ENCODE results near the gene LELP1. TPM values are rescaled to one million over a fixed set of nuclear protein-coding genes. Genes with fewer than 3 reads are reported as not detected.

The LELP1 gene
- total RNA-seq, 1 donor from 2014 or later, result not detected

DNA sequence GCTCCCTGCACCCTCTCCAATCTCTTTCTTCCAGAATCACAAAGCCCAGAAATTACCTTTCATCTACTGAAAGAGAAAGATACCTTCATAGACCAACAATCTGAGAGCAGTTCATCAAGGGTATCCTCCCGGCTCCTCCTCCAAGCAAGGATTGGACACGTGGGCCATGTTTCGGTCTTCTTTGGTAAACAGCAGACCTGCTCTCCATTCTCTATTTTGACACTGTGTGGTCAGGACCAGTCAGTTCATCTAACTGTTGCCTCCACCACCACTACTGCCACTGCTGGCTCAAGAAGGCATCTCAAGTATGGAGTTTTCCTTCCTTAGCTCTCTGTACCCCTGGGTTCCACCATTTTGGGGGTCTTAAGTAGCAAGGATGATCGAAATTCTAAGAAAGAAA is 8.0 kb upstream of the LELP1 start:
- Histone ChIP-seq H3K36me3 (ENCODE audit: control insufficient read depth in 3 of 3, insufficient read depth in 3 of 3, low read length in 3 of 3) (no peaks in the 10 kb centered on the region), H3K4me1 (ENCODE audit: control insufficient read depth in 3 of 3, insufficient read depth in 3 of 3, low read length in 3 of 3) (no peaks in the 10 kb centered on the region), H3K9ac (ENCODE audit: low read depth in 1 of 3, low read length in 3 of 3) (no peak overlapping the region), H3K27me3 (ENCODE audit: control insufficient read depth in 3 of 3, insufficient read depth in 3 of 3, low read length in 3 of 3) (peaks cover 0 to 13% (median 3%) of the 10 kb centered on the region in 3 donors), H3K27ac (ENCODE audit: low read depth, low read length) (no peak overlapping the region), H3K9me3 (ENCODE audit: control insufficient read depth in 3 of 3, low read length in 3 of 3) (no peaks in the 10 kb centered on the region), H3K4me3 (ENCODE audit: low read length in 3 of 3) (no peak overlapping the region)

DNA sequence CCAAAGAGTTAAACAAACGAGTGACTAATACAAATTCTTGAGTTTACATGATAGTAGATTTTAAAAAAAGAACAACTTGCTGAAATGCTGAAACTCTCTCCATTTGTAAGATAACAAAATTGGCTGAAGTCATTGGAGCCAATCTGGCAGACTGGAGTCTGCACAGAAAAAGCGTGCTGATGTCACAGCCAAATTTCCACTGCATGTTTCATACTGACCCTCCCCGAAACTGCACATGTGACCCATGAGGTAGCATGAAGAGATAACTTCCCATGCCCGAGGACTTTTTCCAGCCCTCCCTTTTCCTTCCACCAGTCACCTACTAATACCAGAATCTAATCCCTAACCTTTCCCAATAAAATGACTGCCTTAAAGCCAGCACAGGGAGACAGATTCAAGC is 1.2 kb upstream of the LELP1 start:
- Histone ChIP-seq H3K9me3 (ENCODE audit: control insufficient read depth in 3 of 3, low read length in 3 of 3) (no peaks in the 10 kb centered on the region), H3K27ac (ENCODE audit: low read depth, low read length) (no peak overlapping the region), H3K27me3 (ENCODE audit: control insufficient read depth in 3 of 3, insufficient read depth in 3 of 3, low read length in 3 of 3) (peaks cover 0 to 9% (median 0%) of the 10 kb centered on the region in 3 donors), H3K4me3 (ENCODE audit: low read length in 3 of 3) (no peak overlapping the region), H3K4me1 (ENCODE audit: control insufficient read depth in 3 of 3, insufficient read depth in 3 of 3, low read length in 3 of 3) (no peaks in the 10 kb centered on the region), H3K9ac (ENCODE audit: low read depth in 1 of 3, low read length in 3 of 3) (no peak overlapping the region), H3K36me3 (ENCODE audit: control insufficient read depth in 3 of 3, insufficient read depth in 3 of 3, low read length in 3 of 3) (no peaks in the 10 kb centered on the region)

DNA sequence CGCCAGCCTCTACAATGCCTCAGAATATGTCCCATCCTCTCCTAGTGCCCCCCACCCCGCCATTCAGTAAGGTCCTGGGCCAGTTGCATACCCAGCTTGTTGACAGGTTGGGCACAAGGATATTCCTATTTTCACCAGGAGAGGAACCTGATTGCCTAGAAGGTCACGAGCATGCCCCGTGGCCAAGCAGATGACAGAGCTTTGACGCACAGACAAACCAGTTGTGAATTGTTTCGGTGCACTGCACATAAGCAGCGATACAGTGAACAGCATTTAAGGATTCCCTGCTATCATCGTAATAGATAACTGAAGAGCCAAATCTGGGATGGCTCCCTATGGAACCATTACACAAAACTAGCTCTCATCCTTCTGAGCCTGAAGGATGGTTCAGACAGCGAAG is 3.4 kb downstream of the LELP1 start:
- no peak overlapping the region for H3K27ac ChIP-seq (ENCODE audit: low read depth, low read length)
- no peaks in the 10 kb centered on the region for H3K36me3 ChIP-seq (ENCODE audit: control insufficient read depth in 3 of 3, insufficient read depth in 3 of 3, low read length in 3 of 3)
- no peaks in the 10 kb centered on the region for H3K9me3 ChIP-seq (ENCODE audit: control insufficient read depth in 3 of 3, low read length in 3 of 3)
- H3K9ac ChIP-seq (ENCODE audit: low read depth in 1 of 3, low read length in 3 of 3), result no peak overlapping the region
- no peak overlapping the region for H3K4me3 ChIP-seq (ENCODE audit: low read length in 3 of 3)
- no peaks in the 10 kb centered on the region for H3K4me1 ChIP-seq (ENCODE audit: control insufficient read depth in 3 of 3, insufficient read depth in 3 of 3, low read length in 3 of 3)
- H3K27me3 ChIP-seq (ENCODE audit: control insufficient read depth in 3 of 3, insufficient read depth in 3 of 3, low read length in 3 of 3), result peaks cover 0 to 3% (median 3%) of the 10 kb centered on the region in 3 donors

GRCh38 chr1:153210206-153210605 is 7.0 kb downstream of the LELP1 start:
- Histone ChIP-seq H3K36me3 (ENCODE audit: control insufficient read depth in 3 of 3, insufficient read depth in 3 of 3, low read length in 3 of 3) (no peaks in the 10 kb centered on the region), H3K9ac (ENCODE audit: low read depth in 1 of 3, low read length in 3 of 3) (no peak overlapping the region), H3K4me1 (ENCODE audit: control insufficient read depth in 3 of 3, insufficient read depth in 3 of 3, low read length in 3 of 3) (no peaks in the 10 kb centered on the region), H3K27ac (ENCODE audit: low read depth, low read length) (no peak overlapping the region), H3K4me3 (ENCODE audit: low read length in 3 of 3) (no peak overlapping the region), H3K9me3 (ENCODE audit: control insufficient read depth in 3 of 3, low read length in 3 of 3) (no peaks in the 10 kb centered on the region), H3K27me3 (ENCODE audit: control insufficient read depth in 3 of 3, insufficient read depth in 3 of 3, low read length in 3 of 3) (peaks cover 0 to 3% (median 3%) of the 10 kb centered on the region in 3 donors)

DNA sequence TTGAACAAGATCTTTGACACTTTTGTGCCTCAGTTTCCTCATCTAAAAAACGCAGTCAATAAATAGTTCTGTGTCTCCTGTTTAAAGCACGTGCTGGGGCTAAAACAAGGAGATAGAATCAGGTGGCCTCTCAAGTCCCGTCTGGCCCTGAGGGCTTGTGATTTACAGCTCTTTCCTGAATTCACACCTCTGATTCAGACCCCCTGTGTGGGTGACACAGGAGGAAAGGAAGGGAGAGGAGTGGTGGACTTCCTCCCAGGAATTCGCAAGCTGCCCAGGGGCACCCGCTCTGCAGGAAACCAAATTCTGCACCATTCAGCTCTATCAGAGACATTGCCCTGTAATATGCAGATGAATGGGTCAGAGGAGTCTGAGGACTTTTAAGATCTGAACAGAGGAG is 9.0 kb downstream of the LELP1 start:
- H3K4me3 ChIP-seq (ENCODE audit: low read length in 3 of 3), result no peak overlapping the region
- H3K4me1 ChIP-seq (ENCODE audit: control insufficient read depth in 3 of 3, insufficient read depth in 3 of 3, low read length in 3 of 3), result no peaks in the 10 kb centered on the region
- H3K9me3 ChIP-seq (ENCODE audit: control insufficient read depth in 3 of 3, low read length in 3 of 3), result no peaks in the 10 kb centered on the region
- no peaks in the 10 kb centered on the region for H3K36me3 ChIP-seq (ENCODE audit: control insufficient read depth in 3 of 3, insufficient read depth in 3 of 3, low read length in 3 of 3)
- H3K27me3 ChIP-seq (ENCODE audit: control insufficient read depth in 3 of 3, insufficient read depth in 3 of 3, low read length in 3 of 3), result peaks cover 0 to 4% (median 3%) of the 10 kb centered on the region in 3 donors
- no peak overlapping the region for H3K9ac ChIP-seq (ENCODE audit: low read depth in 1 of 3, low read length in 3 of 3)
- H3K27ac ChIP-seq (ENCODE audit: low read depth, low read length), result no peak overlapping the region

DNA sequence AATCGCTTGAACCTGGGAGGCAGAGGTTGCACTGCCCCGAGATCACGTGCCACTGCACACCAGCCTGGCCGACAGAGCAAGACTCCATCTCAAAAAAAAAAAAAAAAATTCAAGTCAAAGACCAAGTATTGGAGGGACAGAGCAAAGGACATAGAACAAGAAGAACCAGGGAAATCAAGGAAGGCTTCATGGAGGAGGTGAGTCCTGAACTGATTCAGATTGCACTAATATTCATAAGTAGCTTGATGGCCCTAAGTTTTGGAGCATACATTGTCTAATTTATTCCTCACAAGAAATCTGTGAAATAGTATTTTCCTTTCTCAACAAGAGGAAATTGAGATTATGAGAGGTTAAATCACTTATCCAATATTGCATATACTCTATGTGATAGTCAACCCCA is 10.3 kb downstream of the LELP1 start:
- H3K9ac ChIP-seq (ENCODE audit: low read depth in 1 of 3, low read length in 3 of 3), result no peak overlapping the region
- no peak overlapping the region for H3K27ac ChIP-seq (ENCODE audit: low read depth, low read length)
- H3K4me3 ChIP-seq (ENCODE audit: low read length in 3 of 3), result no peak overlapping the region
- peaks cover 0 to 6% (median 3%) of the 10 kb centered on the region in 3 donors for H3K27me3 ChIP-seq (ENCODE audit: control insufficient read depth in 3 of 3, insufficient read depth in 3 of 3, low read length in 3 of 3)
- H3K36me3 ChIP-seq (ENCODE audit: control insufficient read depth in 3 of 3, insufficient read depth in 3 of 3, low read length in 3 of 3), result no peaks in the 10 kb centered on the region
- H3K4me1 ChIP-seq (ENCODE audit: control insufficient read depth in 3 of 3, insufficient read depth in 3 of 3, low read length in 3 of 3), result no peaks in the 10 kb centered on the region
- no peaks in the 10 kb centered on the region for H3K9me3 ChIP-seq (ENCODE audit: control insufficient read depth in 3 of 3, low read length in 3 of 3)

DNA sequence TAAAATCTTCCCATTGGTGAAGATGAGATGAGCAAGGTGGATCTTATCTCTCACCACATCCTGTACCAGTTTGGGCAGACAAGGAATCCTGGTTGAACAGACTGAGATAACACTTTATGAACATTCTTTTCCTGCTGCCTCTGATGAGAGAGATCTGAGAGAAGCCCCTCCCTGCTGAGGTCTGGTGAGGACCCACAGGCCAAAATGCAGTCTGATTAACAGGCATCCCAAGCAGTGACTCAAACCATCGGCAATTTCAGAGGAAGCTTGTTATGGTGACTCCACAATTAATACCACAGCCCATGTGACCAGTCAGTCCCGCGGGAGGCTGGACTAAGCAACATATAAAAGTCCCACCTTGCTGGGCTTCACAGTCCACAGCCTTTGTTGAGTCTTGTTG is 14.0 kb downstream of the LELP1 start, which contains the start of gene PRR9:
Gene PRR9 (plus strand): TSS at position 373 of the 400 bp plus-strand sequence. CDS start 561 bp downstream, outside the sequence.
- Histone ChIP-seq H3K36me3 (ENCODE audit: control insufficient read depth in 3 of 3, insufficient read depth in 3 of 3, low read length in 3 of 3) (no peaks in the 10 kb centered on the region), H3K27me3 (ENCODE audit: control insufficient read depth in 3 of 3, insufficient read depth in 3 of 3, low read length in 3 of 3) (peaks cover 0 to 5% (median 0%) of the 10 kb centered on the region in 3 donors), H3K4me1 (ENCODE audit: control insufficient read depth in 3 of 3, insufficient read depth in 3 of 3, low read length in 3 of 3) (no peaks in the 10 kb centered on the region), H3K9ac (ENCODE audit: low read depth in 1 of 3, low read length in 3 of 3) (no peak within 1 kb of the TSS), H3K27ac (ENCODE audit: low read depth, low read length) (no peak within 1 kb of the TSS), H3K9me3 (ENCODE audit: control insufficient read depth in 3 of 3, low read length in 3 of 3) (no peaks in the 10 kb centered on the region), H3K4me3 (ENCODE audit: low read length in 3 of 3) (no peak within 1 kb of the TSS)

- peaks cover 0 to 5% (median 0%) of the 10 kb centered on the region in 3 donors for H3K27me3 ChIP-seq (ENCODE audit: control insufficient read depth in 3 of 3, insufficient read depth in 3 of 3, low read length in 3 of 3)
- no peak overlapping the region for H3K9ac ChIP-seq (ENCODE audit: low read depth in 1 of 3, low read length in 3 of 3)
- no peaks in the 10 kb centered on the region for H3K9me3 ChIP-seq (ENCODE audit: control insufficient read depth in 3 of 3, low read length in 3 of 3)
- H3K27ac ChIP-seq (ENCODE audit: low read depth, low read length), result no peak overlapping the region
- no peaks in the 10 kb centered on the region for H3K4me1 ChIP-seq (ENCODE audit: control insufficient read depth in 3 of 3, insufficient read depth in 3 of 3, low read length in 3 of 3)
- no peaks in the 10 kb centered on the region for H3K36me3 ChIP-seq (ENCODE audit: control insufficient read depth in 3 of 3, insufficient read depth in 3 of 3, low read length in 3 of 3)
- no peak overlapping the region for H3K4me3 ChIP-seq (ENCODE audit: low read length in 3 of 3)
These were observed 14.7 kb downstream of the LELP1 start for GRCh38 chr1:153217744-153218416.

GRCh38 chr1:153220606-153221303 is 17.5 kb downstream of the LELP1 start:
- Histone ChIP-seq H3K27ac (ENCODE audit: low read depth, low read length) (no peak overlapping the region), H3K9ac (ENCODE audit: low read depth in 1 of 3, low read length in 3 of 3) (no peak overlapping the region), H3K9me3 (ENCODE audit: control insufficient read depth in 3 of 3, low read length in 3 of 3) (no peaks in the 10 kb centered on the region), H3K4me3 (ENCODE audit: low read length in 3 of 3) (no peak overlapping the region), H3K4me1 (ENCODE audit: control insufficient read depth in 3 of 3, insufficient read depth in 3 of 3, low read length in 3 of 3) (no peaks in the 10 kb centered on the region), H3K36me3 (ENCODE audit: control insufficient read depth in 3 of 3, insufficient read depth in 3 of 3, low read length in 3 of 3) (no peaks in the 10 kb centered on the region), H3K27me3 (ENCODE audit: control insufficient read depth in 3 of 3, insufficient read depth in 3 of 3, low read length in 3 of 3) (peaks cover 3 to 11% (median 8%) of the 10 kb centered on the region in 3 donors)
